Neural crest cell (in vitro differentiated cells): ENCODE measurements around the gene IPCEF1. TPM values are rescaled to one million over a fixed set of nuclear protein-coding genes. Genes with fewer than 3 reads are reported as not detected.

Experiments used
- DNase-seq: peaks from one replicate; pipeline ENCODE4 v3.0.0; 2021; ENCODE audit warnings: low read depth, mixed read lengths, low spot score
- H3K27ac Mint-ChIP-seq: one replicate; pipeline ENCODE4 v1.8.0; 2021; ENCODE audit warnings: mild to moderate bottlenecking, mixed read lengths; ENCODE audit not compliant: unreplicated experiment
- H3K27me3 Mint-ChIP-seq: 2 replicates; pipeline ENCODE4 v1.8.0; 2021; ENCODE audit warnings: low read depth, mild to moderate bottlenecking, mixed read lengths
- H3K36me3 Mint-ChIP-seq: 2 replicates; pipeline ENCODE4 v1.8.0; 2021; ENCODE audit warnings: low read depth, mild to moderate bottlenecking, mixed read lengths
- H3K4me1 Mint-ChIP-seq: 2 replicates; pipeline ENCODE4 v1.8.0; 2021; ENCODE audit warnings: mixed read lengths
- H3K4me3 Mint-ChIP-seq: one replicate; pipeline ENCODE4 v1.8.0; 2021; ENCODE audit warnings: mild to moderate bottlenecking, mixed read lengths
- H3K9me3 Mint-ChIP-seq: 2 replicates; pipeline ENCODE4 v1.8.0; 2021; ENCODE audit warnings: mixed read lengths
- CTCF ChIP-seq: fragments of 200-600 bp; sonication (generic); conservative IDR thresholded peaks from 2 replicates; pipeline ENCODE4 v1.5.0; 2021; ENCODE audit warnings: antibody characterized with exemption, mild to moderate bottlenecking
- total RNA-seq: library from RNA; stranded (reverse); gene quantifications from 2 replicates; pipeline ENCODE4 v1.2.1, GENCODE V29; 2021

Gene IPCEF1
- total RNA-seq, 1 donor from 2014 or later: 0.28 TPM

DNA sequence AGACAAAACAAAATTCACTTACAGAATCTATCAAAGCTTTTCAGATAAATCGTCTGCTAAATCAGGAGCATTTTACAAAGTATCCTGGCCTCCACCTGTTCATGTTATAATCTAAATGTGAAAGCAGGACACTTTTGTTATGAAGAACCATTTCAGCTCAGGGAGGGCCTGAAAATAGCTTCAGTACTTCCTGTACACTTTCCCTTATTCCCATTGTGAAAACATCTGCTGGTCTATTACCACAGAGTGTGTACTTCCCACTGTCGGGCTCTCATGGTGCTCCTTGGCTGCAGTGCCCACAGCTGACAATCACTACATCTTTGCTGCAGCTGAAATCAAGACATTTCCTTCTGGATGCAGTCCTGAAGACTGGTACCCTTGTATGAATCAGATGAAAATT lies 189.5 kb downstream of the IPCEF1 start:
- Mint-ChIP-seq H3K36me3 (no peaks in the 10 kb centered on the region), H3K27me3 (no peaks in the 10 kb centered on the region), H3K4me1 (no peaks in the 10 kb centered on the region), H3K27ac (no peak overlapping the region), H3K9me3 (no peaks in the 10 kb centered on the region), H3K4me3 (no peak overlapping the region)
- no peak for TF ChIP-seq CTCF
- no peak for DNase-seq

DNA sequence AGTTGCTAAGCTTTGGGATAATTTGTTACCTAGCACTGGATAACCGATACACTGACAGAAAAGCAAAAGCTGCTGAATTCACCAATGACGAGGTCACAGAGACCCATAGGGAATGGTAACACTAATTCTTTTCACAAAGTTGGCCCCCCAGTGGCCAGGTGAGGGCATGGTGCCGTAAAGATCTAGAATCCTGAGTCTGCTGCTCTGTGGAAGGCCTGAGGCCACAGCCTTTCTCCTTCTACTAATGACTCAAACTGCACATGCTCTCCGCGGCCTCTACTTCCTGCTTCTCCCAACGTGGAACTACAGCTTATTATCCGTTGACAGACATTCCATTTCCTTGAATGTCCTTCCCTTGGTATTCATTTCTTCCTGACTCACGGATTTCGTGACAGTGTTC lies 190.5 kb downstream of the IPCEF1 start:
- TF ChIP-seq CTCF: peak; percentile 24
- no peak for DNase-seq
- Mint-ChIP-seq H3K4me3 (no peak overlapping the region), H3K4me1 (no peaks in the 10 kb centered on the region), H3K27ac (no peak overlapping the region), H3K27me3 (no peaks in the 10 kb centered on the region), H3K36me3 (no peaks in the 10 kb centered on the region), H3K9me3 (no peaks in the 10 kb centered on the region)

DNA sequence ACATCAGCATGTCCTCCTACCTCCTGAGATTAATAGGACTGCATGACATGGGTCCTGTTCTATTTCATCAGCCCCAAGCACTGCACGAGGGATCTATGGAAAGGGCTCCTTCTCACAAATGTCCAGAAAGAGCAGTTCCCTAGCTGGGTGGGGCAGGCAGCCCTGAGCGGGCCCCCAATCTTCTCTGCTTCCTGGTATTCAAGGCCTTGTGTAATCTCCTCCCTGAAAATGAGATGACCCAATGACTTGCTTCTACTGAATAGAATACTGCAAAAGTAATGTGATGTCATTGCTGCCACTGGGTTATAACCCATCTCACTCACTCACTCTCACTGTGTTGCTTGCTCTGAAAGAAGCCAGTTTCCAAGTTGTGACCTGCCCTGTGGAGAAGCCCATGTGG lies 191.1 kb downstream of the IPCEF1 start:
- H3K4me3 Mint-ChIP-seq: no peak overlapping the region
- no peak for TF ChIP-seq CTCF
- H3K9me3 Mint-ChIP-seq: no peaks in the 10 kb centered on the region
- H3K27me3 Mint-ChIP-seq: no peaks in the 10 kb centered on the region
- no peak overlapping the region for H3K27ac Mint-ChIP-seq
- no peaks in the 10 kb centered on the region for H3K4me1 Mint-ChIP-seq
- no peaks in the 10 kb centered on the region for H3K36me3 Mint-ChIP-seq
- DNase-seq: no peak

DNA sequence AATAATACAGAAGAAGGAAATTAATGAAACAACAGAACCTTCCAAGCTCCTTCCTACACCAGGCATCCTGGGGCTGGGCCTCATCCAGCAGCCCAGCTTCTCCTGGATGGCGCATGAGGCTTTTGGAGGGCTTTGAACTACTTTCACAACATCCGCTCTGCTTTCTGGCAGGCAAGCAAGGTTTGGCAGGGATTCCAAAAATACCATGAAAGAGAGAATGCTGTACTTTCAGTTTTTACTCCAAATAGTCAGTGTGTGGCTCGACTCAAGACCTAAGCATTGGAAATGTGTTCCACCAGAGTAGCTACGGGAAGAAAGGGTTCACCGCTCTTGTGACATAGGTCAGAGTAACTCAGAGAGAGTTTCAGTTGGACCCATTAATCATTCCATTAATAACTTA lies 192.2 kb downstream of the IPCEF1 start:
- TF ChIP-seq CTCF: no peak
- Mint-ChIP-seq H3K4me3 (no peak overlapping the region), H3K4me1 (no peaks in the 10 kb centered on the region), H3K27me3 (no peaks in the 10 kb centered on the region), H3K36me3 (no peaks in the 10 kb centered on the region), H3K27ac (no peak overlapping the region), H3K9me3 (peaks cover 4% of the 10 kb centered on the region)
- DNase-seq: no peak

GRCh38 chr6:154161689-154162088 lies 194.9 kb downstream of the IPCEF1 start:
- no peak for TF ChIP-seq CTCF
- no peak overlapping the region for H3K27ac Mint-ChIP-seq
- no peak overlapping the region for H3K4me3 Mint-ChIP-seq
- peaks cover 4% of the 10 kb centered on the region for H3K9me3 Mint-ChIP-seq
- no peaks in the 10 kb centered on the region for H3K27me3 Mint-ChIP-seq
- H3K36me3 Mint-ChIP-seq: no peaks in the 10 kb centered on the region
- peaks cover under 1% of the 10 kb centered on the region for H3K4me1 Mint-ChIP-seq
- DNase-seq: no peak

DNA sequence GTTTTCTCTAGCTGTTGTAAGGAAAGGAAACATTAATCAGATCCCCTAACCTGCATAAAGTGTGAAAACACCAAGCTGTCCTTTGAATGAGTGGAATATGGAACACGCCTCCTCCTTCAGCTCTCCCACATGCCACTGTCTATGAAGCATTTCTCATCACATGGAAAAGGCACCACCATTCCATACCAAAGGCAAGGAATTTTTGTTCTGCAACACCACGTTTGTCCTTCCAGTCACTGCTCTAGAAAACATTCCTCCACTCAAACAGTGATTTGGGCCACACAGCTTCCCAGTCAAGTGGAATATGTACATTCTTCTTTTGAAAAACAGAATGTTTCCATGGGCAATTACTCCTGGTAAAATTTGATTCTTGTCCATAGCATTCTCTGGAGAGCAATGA lies 197.5 kb downstream of the IPCEF1 start:
- Mint-ChIP-seq H3K27ac (no peak overlapping the region), H3K9me3 (peaks cover 4% of the 10 kb centered on the region), H3K36me3 (no peaks in the 10 kb centered on the region), H3K4me1 (peaks cover 14% of the 10 kb centered on the region), H3K4me3 (no peak overlapping the region), H3K27me3 (no peaks in the 10 kb centered on the region)
- no peak for TF ChIP-seq CTCF
- no peak for DNase-seq
